B cell (primary cell): ENCODE data around the gene TMEM232. TPM values are rescaled to one million over a fixed set of nuclear protein-coding genes. Genes with fewer than 3 reads are reported as not detected.
"Not testable (repeated sequence)": the region's sequence is repeated elsewhere in the genome, so short reads cannot be mapped to it uniquely, and the experiment has no call there.

Experiments used
- ATAC-seq: fragments of 200-7000 bp; cut with Tn5 transposase; one replicate; pipeline ENCODE4 v1.10.0; 2021; ENCODE audit warnings: low read depth, mild to moderate bottlenecking, moderate number of reproducible peaks, moderate library complexity
- CTCF ChIA-PET: fragments of 350-600 bp; sonication (Branson Sonifier 250); formaldehyde crosslinking; loops from one replicate; lab custom pipeline; 2021; ENCODE audit warnings: antibody characterized with exemption, inconsistent platforms; lab: Charles Lee
- POLR2A ChIA-PET: fragments of 350-600 bp; sonication (Branson Sonifier 250); formaldehyde crosslinking; loops from one replicate; lab custom pipeline; 2021; ENCODE audit warnings: antibody characterized with exemption; lab: Charles Lee
- DNase-seq: peaks from one replicate; pipeline ENCODE4 v3.0.0; 2013
- H2AFZ ChIP-seq: 2 replicates; pipeline ENCODE4 v1.6.1; 2012; ENCODE audit warnings: mild to moderate bottlenecking, low read depth, low read length; ENCODE audit not compliant: insufficient read depth, poor library complexity, severe bottlenecking
- H3K27ac ChIP-seq, 2 donors: 1 replicate in 1 of 2; 2 replicates in 1 of 2; pipeline ENCODE4 v1.5.1; 2012 to 2013; ENCODE audit warnings: low read length in 2 of 2, mild to moderate bottlenecking in 2 of 2, moderate library complexity in 1 of 2
- H3K27me3 ChIP-seq, 4 experiments: fragments of 200-600 bp in 1 of 4; sonication (generic) in 1 of 4; replicated peaks in 1 of 4; 1 replicate in 2 of 4; 2 replicates in 2 of 4; pipeline versions ENCODE4 v1.6.1 to v1.7.0; 2013 to 2016; ENCODE audit warnings: low read length in 3 of 4, mild to moderate bottlenecking in 2 of 4, mixed read lengths in 1 of 4, moderate library complexity in 1 of 4; ENCODE audit not compliant: insufficient read depth in 4 of 4, control insufficient read depth in 3 of 4; ENCODE audit errors: control extremely low read depth in 1 of 4
- H3K36me3 ChIP-seq, 2 experiments: replicated peaks in 1 of 2; 1 replicate in 1 of 2; 2 replicates in 1 of 2; pipeline versions ENCODE4 v1.6.1 to v1.7.1; 2013; ENCODE audit warnings: low read length in 1 of 2; ENCODE audit not compliant: insufficient read depth in 2 of 2, control insufficient read depth in 1 of 2; ENCODE audit errors: control extremely low read depth in 1 of 2, extremely low read depth in 1 of 2
- H3K4me1 ChIP-seq, 2 donors: fragments of 200-600 bp in 1 of 2; sonication (generic) in 1 of 2; 1 replicate in 1 of 2; 2 replicates in 1 of 2; pipeline versions ENCODE4 v1.5.1 to v1.6.1; 2013 to 2017; ENCODE audit warnings: low read length in 2 of 2; ENCODE audit not compliant: control insufficient read depth in 2 of 2, insufficient read depth in 2 of 2
- H3K4me2 ChIP-seq: replicated peaks from 2 replicates; pipeline ENCODE3; 2012; ENCODE audit warnings: mild to moderate bottlenecking, low read depth, low read length; ENCODE audit not compliant: poor library complexity, severe bottlenecking
- H3K4me3 ChIP-seq, 5 experiments: fragments of 200-600 bp in 1 of 5; sonication (generic) in 1 of 5; 1 replicate in 3 of 5; 2 replicates in 2 of 5; pipeline versions ENCODE4 v1.5.1 to v1.7.0; 2011 to 2016; ENCODE audit warnings: low read length in 4 of 5, mild to moderate bottlenecking in 4 of 5, low read depth in 2 of 5, control low read depth in 1 of 5, moderate library complexity in 1 of 5; ENCODE audit not compliant: insufficient read depth in 1 of 5; ENCODE audit errors: control extremely low read depth in 1 of 5, extremely low read depth in 1 of 5
- H3K79me2 ChIP-seq: fragments of 200-600 bp; sonication (generic); one replicate; pipeline ENCODE4 v1.6.0; 2016; ENCODE audit warnings: low read length; ENCODE audit not compliant: control insufficient read depth, insufficient read depth
- H3K9ac ChIP-seq: fragments of 200-600 bp; sonication (generic); 2 replicates; pipeline ENCODE4 v1.6.1; 2017; ENCODE audit warnings: mild to moderate bottlenecking, low read length, moderate library complexity
- H3K9me3 ChIP-seq, 3 donors: one replicate each; pipeline versions ENCODE4 v1.6.1 to v1.7.1; 2013; ENCODE audit warnings: low read length in 2 of 3; ENCODE audit not compliant: control insufficient read depth in 2 of 3, insufficient read depth in 1 of 3; ENCODE audit errors: control extremely low read depth in 1 of 3
- H4K20me1 ChIP-seq: 2 replicates; pipeline ENCODE4 v1.6.0; 2012; ENCODE audit warnings: mild to moderate bottlenecking, low read length; ENCODE audit not compliant: insufficient read depth, control insufficient read depth, poor library complexity, severe bottlenecking
- H3K27ac Mint-ChIP-seq: one replicate; pipeline ENCODE4 v1.8.0; 2021; ENCODE audit warnings: mixed read lengths
- H3K27me3 Mint-ChIP-seq: one replicate; pipeline ENCODE4 v1.8.0; 2021; ENCODE audit warnings: mixed read lengths
- H3K4me1 Mint-ChIP-seq: one replicate; pipeline ENCODE4 v1.8.0; 2021; ENCODE audit warnings: mixed read lengths
- H3K4me3 Mint-ChIP-seq: one replicate; pipeline ENCODE4 v1.8.0; 2021; ENCODE audit warnings: mixed read lengths
- H3K9me3 Mint-ChIP-seq: one replicate; pipeline ENCODE4 v1.8.0; 2022; ENCODE audit warnings: mixed read lengths; ENCODE audit not compliant: insufficient read depth
- EZH2 ChIP-seq: IDR thresholded peaks from 2 replicates; pipeline ENCODE4 v1.6.1; 2012; ENCODE audit warnings: borderline replicate concordance, low read depth, mild to moderate bottlenecking, moderate library complexity, low read length; ENCODE audit not compliant: insufficient read depth, poor library complexity, severe bottlenecking
- WGBS: methylation state at CpG from one replicate; pipeline ENCODE4 v1.1.5; 2013; ENCODE audit warnings: missing lambda C conversion rate; ENCODE audit not compliant: insufficient coverage; 5-methylcytosine and 5-hydroxymethylcytosine counted together
- intact Hi-C: fragments of 100-400 bp; cut with micrococcal nuclease; formaldehyde crosslinking; loops from one replicate; pipeline ENCODE4 v1.10.0; 2022
- polyA plus RNA-seq: library from polyadenylated mRNA; depleted of rRNA; stranded (reverse); fragments of >200 nt; gene quantifications from 2 replicates; pipeline ENCODE4 v1.2.3, GENCODE V29; 2012
- total RNA-seq, 2 donors: library from RNA; stranded (reverse); fragments of 120-200 nt in 1 of 2; gene quantifications; 1 replicate in 1 of 2; 2 replicates in 1 of 2; pipeline versions ENCODE4 v1.2.3 to v1.2.4, GENCODE V29; 2013 to 2022
- TF ChIP-seq, protein P1 (sequence below): fragments of 200-600 bp; IDR thresholded peaks from one replicate; pipeline ENCODE4 v1.8.0; 2022; ENCODE audit warnings: antibody characterized with exemption, mild to moderate bottlenecking

Gene TMEM232
- total and polyA plus RNA-seq, 2 donors (not counting 1 experiment from before 2014, with no cell fraction given) = 0.49 to 2.9 TPM

DNA sequence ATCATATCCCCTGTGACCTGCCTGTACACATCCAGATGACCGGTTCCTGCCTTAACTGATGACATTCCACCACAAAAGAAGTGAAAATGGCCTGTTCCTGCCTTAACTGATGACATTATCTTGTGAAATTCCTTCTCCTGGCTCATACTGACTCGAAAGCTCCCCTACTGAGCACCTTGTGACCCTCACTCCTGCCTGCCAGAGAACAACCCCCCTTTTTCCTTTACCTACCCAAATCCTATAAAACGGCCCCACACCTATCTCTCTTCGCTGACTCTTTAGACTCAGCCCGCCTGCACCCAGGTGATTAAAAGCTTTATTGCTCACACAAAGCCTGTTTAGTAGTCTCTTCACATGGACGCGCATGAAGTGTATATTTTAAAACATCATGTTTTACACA, 191.3 kb downstream of the TMEM232 start:
- ATAC-seq, H3K27me3 ChIP-seq, H3K36me3 ChIP-seq, H3K9me3 Mint-ChIP-seq, H3K27ac ChIP-seq, H3K4me2 ChIP-seq, H2AFZ ChIP-seq, DNase-seq, H3K4me3 ChIP-seq, H3K4me1 ChIP-seq, H3K4me1 Mint-ChIP-seq, H3K9me3 ChIP-seq, intact Hi-C loops, H3K79me2 ChIP-seq, H3K27me3 Mint-ChIP-seq, H3K4me3 Mint-ChIP-seq, POLR2A ChIA-PET, H4K20me1 ChIP-seq, CTCF ChIA-PET, H3K27ac Mint-ChIP-seq, H3K9ac ChIP-seq: not testable (repeated sequence)
- 83% methylated on average over 3 of the region's 7 CpGs for WGBS

DNA sequence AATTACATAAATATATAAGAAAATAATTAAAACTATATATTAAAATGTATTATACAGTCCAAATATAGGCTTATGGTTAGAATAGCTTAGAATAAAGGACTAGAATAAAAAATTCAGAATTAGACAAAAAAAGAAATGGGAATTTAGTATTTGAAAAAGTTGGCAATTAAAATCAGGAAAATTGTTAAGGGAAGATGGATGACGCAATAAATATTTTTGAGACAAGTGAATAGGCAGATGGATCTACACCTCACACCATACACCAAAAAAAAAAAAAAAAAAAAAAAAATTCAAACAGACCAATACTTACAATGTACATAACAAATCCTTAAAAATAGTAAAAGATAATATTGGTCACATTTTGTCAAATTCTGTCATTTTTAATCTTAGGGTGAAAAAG, 200.7 kb downstream of the TMEM232 start:
- no peaks in the 10 kb centered on the region for H3K27me3 ChIP-seq
- Mint-ChIP-seq H3K27ac (no peak overlapping the region), H3K4me1 (no peaks in the 10 kb centered on the region), H3K4me3 (no peak overlapping the region), H3K27me3 (peaks cover 2% of the 10 kb centered on the region), H3K9me3 (peaks cover 6% of the 10 kb centered on the region)
- DNase-seq = no peak
- no peaks in the 10 kb centered on the region for H3K9me3 ChIP-seq
- CTCF ChIA-PET = no interaction called here
- H4K20me1 ChIP-seq = no peaks in the 10 kb centered on the region
- no peak overlapping the region for H3K9ac ChIP-seq
- POLR2A ChIA-PET = no interaction called here
- intact Hi-C loops = no loop called here
- H3K36me3 ChIP-seq = no peaks in the 10 kb centered on the region
- no peak overlapping the region for H3K4me3 ChIP-seq
- no peak for ATAC-seq
- H2AFZ ChIP-seq = no peak overlapping the region
- no peak overlapping the region for H3K27ac ChIP-seq
- H3K4me1 ChIP-seq = no peaks in the 10 kb centered on the region
- H3K4me2 ChIP-seq = no peak overlapping the region
- no peak for TF ChIP-seq EZH2
- TF ChIP-seq, protein P1, sequence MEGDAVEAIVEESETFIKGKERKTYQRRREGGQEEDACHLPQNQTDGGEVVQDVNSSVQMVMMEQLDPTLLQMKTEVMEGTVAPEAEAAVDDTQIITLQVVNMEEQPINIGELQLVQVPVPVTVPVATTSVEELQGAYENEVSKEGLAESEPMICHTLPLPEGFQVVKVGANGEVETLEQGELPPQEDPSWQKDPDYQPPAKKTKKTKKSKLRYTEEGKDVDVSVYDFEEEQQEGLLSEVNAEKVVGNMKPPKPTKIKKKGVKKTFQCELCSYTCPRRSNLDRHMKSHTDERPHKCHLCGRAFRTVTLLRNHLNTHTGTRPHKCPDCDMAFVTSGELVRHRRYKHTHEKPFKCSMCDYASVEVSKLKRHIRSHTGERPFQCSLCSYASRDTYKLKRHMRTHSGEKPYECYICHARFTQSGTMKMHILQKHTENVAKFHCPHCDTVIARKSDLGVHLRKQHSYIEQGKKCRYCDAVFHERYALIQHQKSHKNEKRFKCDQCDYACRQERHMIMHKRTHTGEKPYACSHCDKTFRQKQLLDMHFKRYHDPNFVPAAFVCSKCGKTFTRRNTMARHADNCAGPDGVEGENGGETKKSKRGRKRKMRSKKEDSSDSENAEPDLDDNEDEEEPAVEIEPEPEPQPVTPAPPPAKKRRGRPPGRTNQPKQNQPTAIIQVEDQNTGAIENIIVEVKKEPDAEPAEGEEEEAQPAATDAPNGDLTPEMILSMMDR = no peak
- WGBS = no CpG with 5 or more reads among the region's 1 CpG
- no peaks in the 10 kb centered on the region for H3K79me2 ChIP-seq
